ENCODE measurements around the gene CALN1. TPM values are rescaled to one million over a fixed set of nuclear protein-coding genes. Genes with fewer than 3 reads are reported as not detected.
"Not testable (repeated sequence)": the region's sequence is repeated elsewhere in the genome, so short reads cannot be mapped to it uniquely, and the experiment has no call there.

Gene CALN1
- total RNA-seq, 2 donors from 2014 or later = 1.1 to 1.2 TPM

DNA sequence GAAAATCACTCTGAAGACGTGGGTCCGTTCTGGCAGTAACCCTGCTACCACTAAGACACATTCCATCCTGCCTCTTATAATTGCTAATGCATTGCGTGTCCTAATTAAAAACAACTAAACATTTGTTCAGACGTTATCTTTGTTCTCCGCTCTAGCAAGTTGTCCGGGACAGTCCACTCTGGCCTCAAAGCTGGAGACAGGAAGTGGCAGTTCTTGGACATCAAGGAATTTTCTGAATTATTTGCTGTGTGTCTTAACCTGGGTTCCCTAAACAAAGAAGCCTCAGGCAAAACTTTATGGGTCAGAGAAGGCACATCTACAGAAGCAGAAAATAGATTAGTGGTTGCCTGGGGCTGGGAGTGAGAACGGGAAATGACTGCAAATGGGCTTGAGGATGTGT is 199.1 kb downstream of the CALN1 start:
- Histone ChIP-seq H3K4me1 (replicated peaks) (no peaks in the 10 kb centered on the region), H3K27ac (no peak overlapping the region), H3K36me3 (no peaks in the 10 kb centered on the region), H3K4me3 (no peak overlapping the region), H3K9me3 (no peaks in the 10 kb centered on the region), H3K27me3 (replicated peaks; ENCODE audit: insufficient read depth) (no peaks in the 10 kb centered on the region)
- DNase-seq (ENCODE audit: low spot score) = no peak
- intact Hi-C loops (cut with DNase I) = no loop called here
- 41% methylated on average over 7 of the region's 7 CpGs for WGBS
- TF ChIP-seq CTCF (IDR thresholded peaks at IDR 0.05) = no peak
- TF ChIP-seq POLR2AphosphoS5 (IDR thresholded peaks at IDR 0.05) = no peak
- TF ChIP-seq POLR2A (IDR thresholded peaks at IDR 0.05) = no peak

GRCh38 chr7:72211175-72211574 is 201.0 kb downstream of the CALN1 start:
- Histone ChIP-seq H3K27me3 (replicated peaks; ENCODE audit: insufficient read depth) (no peaks in the 10 kb centered on the region), H3K9me3 (no peaks in the 10 kb centered on the region), H3K27ac (no peak overlapping the region), H3K36me3 (no peaks in the 10 kb centered on the region), H3K4me1 (replicated peaks) (no peaks in the 10 kb centered on the region), H3K4me3 (no peak overlapping the region)
- TF ChIP-seq POLR2A (IDR thresholded peaks at IDR 0.05) (no peak), CTCF (IDR thresholded peaks at IDR 0.05) (no peak), POLR2AphosphoS5 (IDR thresholded peaks at IDR 0.05) (no peak)
- WGBS = 95% methylated on average over 3 of the region's 3 CpGs
- intact Hi-C loops (cut with DNase I) = no loop called here
- no peak for DNase-seq (ENCODE audit: low spot score)

- H3K4me3 ChIP-seq; H3K9me3 ChIP-seq; DNase-seq (ENCODE audit: low spot score); intact Hi-C loops (cut with DNase I); H3K27ac ChIP-seq; H3K4me1 ChIP-seq (replicated peaks); H3K27me3 ChIP-seq (replicated peaks; ENCODE audit: insufficient read depth); H3K36me3 ChIP-seq: not testable (repeated sequence)
Measured at GRCh38 chr7:72209006-72209405, 203.1 kb downstream of the CALN1 start.

- H3K36me3 ChIP-seq = no peaks in the 10 kb centered on the region
- no peak for DNase-seq (ENCODE audit: low spot score)
- TF ChIP-seq CTCF (IDR thresholded peaks at IDR 0.05) (no peak), POLR2AphosphoS5 (IDR thresholded peaks at IDR 0.05) (no peak)
- intact Hi-C loops (cut with DNase I) = no loop called here
- WGBS = 89% methylated on average over 9 of the region's 9 CpGs
- H3K4me3 ChIP-seq = no peak overlapping the region
- H3K27ac ChIP-seq = no peak overlapping the region
- H3K27me3 ChIP-seq (replicated peaks; ENCODE audit: insufficient read depth) = no peaks in the 10 kb centered on the region
- H3K9me3 ChIP-seq = no peaks in the 10 kb centered on the region
- no peaks in the 10 kb centered on the region for H3K4me1 ChIP-seq (replicated peaks)
Measured at GRCh38 chr7:72196176-72196575, 216.0 kb downstream of the CALN1 start.

GRCh38 chr7:72190919-72191318 is 221.2 kb downstream of the CALN1 start:
- Histone ChIP-seq H3K4me1 (replicated peaks) (no peaks in the 10 kb centered on the region), H3K9me3 (no peaks in the 10 kb centered on the region), H3K27me3 (replicated peaks; ENCODE audit: insufficient read depth) (no peaks in the 10 kb centered on the region), H3K27ac (no peak overlapping the region), H3K4me3 (no peak overlapping the region), H3K36me3 (no peaks in the 10 kb centered on the region)
- no peak for DNase-seq (ENCODE audit: low spot score)
- no peak for TF ChIP-seq POLR2A (IDR thresholded peaks at IDR 0.05)
- no peak for TF ChIP-seq POLR2AphosphoS5 (IDR thresholded peaks at IDR 0.05)
- TF ChIP-seq CTCF (IDR thresholded peaks at IDR 0.05) = no peak
- intact Hi-C loops (cut with DNase I) = no loop called here
- 62% methylated on average over 10 of the region's 10 CpGs for WGBS

All from prostate gland (tissue), 2 donors.